GM12878 (cell line): ENCODE measurements around the gene SKOR2. TPM values are rescaled to one million over a fixed set of nuclear protein-coding genes. Genes with fewer than 3 reads are reported as not detected.

Experiments
- ATAC-seq: fragments of 200-7000 bp; cut with Tn5 transposase; 3 replicates; pipeline ENCODE4 v1.9.1; 2020; ENCODE audit warnings: mild to moderate bottlenecking, moderate library complexity
- BruUV-seq: library from RNA; stranded (reverse); fragments of 400-500 nt; replicated peaks from 2 replicates; lab custom pipeline; 2021; lab: Mats Ljungman, UMichigan
- CTCF ChIA-PET: fragments of 300-600 bp; sonication (Branson Sonifier 250); formaldehyde crosslinking; extraction: SDS; loops from one replicate; lab custom pipeline; 2021; ENCODE audit warnings: inconsistent platforms; lab: Yijun Ruan, JAX
- POLR2A ChIA-PET: fragments of 350-600 bp; formaldehyde crosslinking; extraction: SDS; loops from one replicate; lab custom pipeline; 2021; ENCODE audit warnings: inconsistent platforms; lab: Charles Lee
- RAD21 ChIA-PET: fragments of 300-600 bp; sonication (Branson Sonifier 250); formaldehyde crosslinking; loops from one replicate; lab custom pipeline; 2023; ENCODE audit warnings: antibody characterized with exemption; ENCODE audit not compliant: unreplicated experiment; lab: Charles Lee
- SMC1A ChIA-PET: fragments of 300-600 bp; sonication (Branson Sonifier 250); formaldehyde crosslinking; loops from one replicate; lab custom pipeline; 2023; ENCODE audit not compliant: unreplicated experiment, uncharacterized antibody; lab: Charles Lee
- DNase-seq: peaks from one replicate; pipeline ENCODE4 v3.0.0-alpha.2; 2011; ENCODE audit warnings: low read depth, low spot score
- FAIRE-seq: peaks from 3 replicates; lab custom pipeline; 2011; peaks lifted over from hg19 to GRCh38; lab: Jason Lieb, UNC
- H2AFZ ChIP-seq: 2 replicates; pipeline ENCODE4 v1.6.0; 2011; ENCODE audit warnings: low read depth, low read length, control low read depth; ENCODE audit not compliant: control insufficient read depth
- H3K27ac ChIP-seq: 2 replicates; pipeline ENCODE4 v1.5.1; 2011; ENCODE audit warnings: control low read depth; ENCODE audit not compliant: control insufficient read depth, insufficient read depth
- H3K27me3 ChIP-seq, 2 experiments: replicated peaks in 1 of 2; 2 replicates each; pipeline versions ENCODE4 v1.6.0 to v1.6.1; 2011; ENCODE audit warnings: low read length in 1 of 2; ENCODE audit not compliant: control insufficient read depth in 2 of 2, insufficient read depth in 2 of 2
- H3K36me3 ChIP-seq, 2 experiments: 2 replicates each; pipeline ENCODE4 v1.5.1; 2011; ENCODE audit warnings: low read length in 1 of 2; ENCODE audit not compliant: control insufficient read depth in 2 of 2, insufficient read depth in 2 of 2
- H3K4me1 ChIP-seq: 2 replicates; pipeline ENCODE4 v1.6.1; 2011; ENCODE audit warnings: mild to moderate bottlenecking, low read length, moderate library complexity, mixed read lengths; ENCODE audit not compliant: control insufficient read depth, insufficient read depth
- H3K4me2 ChIP-seq: 2 replicates; pipeline ENCODE4 v1.6.0; 2011; ENCODE audit warnings: control low read depth; ENCODE audit not compliant: control insufficient read depth, insufficient read depth
- H3K4me3 ChIP-seq: fragments of 200-600 bp; sonication (generic); 2 replicates; pipeline ENCODE4 v1.5.1; 2016
- H3K79me2 ChIP-seq: 2 replicates; pipeline ENCODE4 v1.6.0; 2011; ENCODE audit warnings: low read length; ENCODE audit not compliant: control insufficient read depth, insufficient read depth
- H3K9ac ChIP-seq: 2 replicates; pipeline ENCODE4 v1.8.0; 2011; ENCODE audit warnings: low read length, control low read depth, mixed read lengths; ENCODE audit not compliant: control insufficient read depth, insufficient read depth
- H3K9me3 ChIP-seq: replicated peaks from 3 replicates; pipeline ENCODE4 v1.5.1; 2011; ENCODE audit warnings: mild to moderate bottlenecking, low read length; ENCODE audit not compliant: control insufficient read depth, insufficient read depth
- H4K20me1 ChIP-seq: 2 replicates; pipeline ENCODE4 v1.6.0; 2011; ENCODE audit not compliant: control insufficient read depth, insufficient read depth
- EED ChIP-seq: sonication (generic); IDR thresholded peaks from 2 replicates; pipeline ENCODE4 v1.6.1; 2016; ENCODE audit warnings: antibody characterized with exemption, low read depth
- KDM1A ChIP-seq: fragments of 200-600 bp; sonication (generic); IDR thresholded peaks from 2 replicates; pipeline ENCODE4 v1.6.1; 2016; ENCODE audit warnings: borderline replicate concordance
- POLR2AphosphoS5 ChIP-seq: IDR thresholded peaks from 2 replicates; pipeline ENCODE4 v1.6.1; 2011; ENCODE audit warnings: mild to moderate bottlenecking, low read length, inconsistent platforms
- SUZ12 ChIP-seq: fragments of 200-600 bp; sonication (generic); IDR thresholded peaks from one replicate; pipeline ENCODE4 v1.6.1; 2018; ENCODE audit warnings: antibody characterized with exemption, mild to moderate bottlenecking; ENCODE audit not compliant: unreplicated experiment
- YY1 ChIP-seq: IDR thresholded peaks from 2 replicates; pipeline ENCODE4 v1.6.1; 2011; ENCODE audit warnings: low read depth, mild to moderate bottlenecking, low read length
- WGBS: methylation state at CpG from one replicate; pipeline ENCODE4 v1.1.6; 2016; ENCODE audit warnings: low lambda C conversion rate; ENCODE audit not compliant: insufficient replicate concordance, insufficient coverage; ENCODE audit errors: missing lambda C conversion rate; 5-methylcytosine and 5-hydroxymethylcytosine counted together
- in situ Hi-C: fragments of 300-500 bp; cut with MboI; formaldehyde crosslinking; loops from 9 replicates; pipeline ENCODE4 v1.14.3; 2018; ENCODE audit warnings: mixed read lengths
- intact Hi-C: fragments of 100-400 bp; cut with micrococcal nuclease; formaldehyde crosslinking; loops from one replicate; pipeline ENCODE4 v1.14.2; 2022; ENCODE audit not compliant: unreplicated experiment
- polyA plus RNA-seq, 11 experiments: library from polyadenylated mRNA; depleted of rRNA in 4 of 11; unstranded in 6 of 11; stranded (reverse) in 5 of 11; fragments of >200 nt; fragmentation: Nextera tagmentation in 4 of 11; fragmentation: Illumina TruSeq in 1 of 11; extraction: Ambion mirVana in 4 of 11; extraction: Trizol in 1 of 11; gene quantifications; 1 replicate in 1 of 11; 2 replicates in 10 of 11; pipeline versions ENCODE4 v1.2.1 to v1.2.3, GENCODE V29; 2011 to 2016; ENCODE audit warnings: inconsistent platforms in 2 of 11, missing spikeins in 2 of 11, low read depth in 1 of 11
- total RNA-seq, 4 experiments: library from RNA; depleted of rRNA in 3 of 4; stranded (reverse); fragments of >200 nt in 3 of 4; fragmentation: Illumina TruSeq in 1 of 4; extraction: Trizol in 1 of 4; gene quantifications; 2 replicates each; pipeline versions ENCODE4 v1.2.1 to v1.2.3, GENCODE V29; 2013 to 2021
- TF ChIP-seq, protein P1 (sequence below): fragments of 450-650 bp; IDR thresholded peaks from 2 replicates; pipeline ENCODE4 v1.6.1; 2017; ENCODE audit warnings: mild to moderate bottlenecking, moderate library complexity
- TF ChIP-seq, protein P2 (sequence below): IDR thresholded peaks from 2 replicates; pipeline ENCODE4 v1.6.1; 2012; ENCODE audit warnings: mild to moderate bottlenecking, low read depth, low read length
- TF ChIP-seq, protein P3 (sequence below): IDR thresholded peaks from 2 replicates; pipeline ENCODE4 v1.6.1; 2011; ENCODE audit warnings: mild to moderate bottlenecking, low read depth, low read length, moderate library complexity; ENCODE audit not compliant: insufficient replicate concordance

SKOR2 gene
- total and polyA plus RNA-seq, 10 of the 15 experiments (the other 5 are each of a cell fraction or from before 2014, with no cell fraction given), result not detected

DNA sequence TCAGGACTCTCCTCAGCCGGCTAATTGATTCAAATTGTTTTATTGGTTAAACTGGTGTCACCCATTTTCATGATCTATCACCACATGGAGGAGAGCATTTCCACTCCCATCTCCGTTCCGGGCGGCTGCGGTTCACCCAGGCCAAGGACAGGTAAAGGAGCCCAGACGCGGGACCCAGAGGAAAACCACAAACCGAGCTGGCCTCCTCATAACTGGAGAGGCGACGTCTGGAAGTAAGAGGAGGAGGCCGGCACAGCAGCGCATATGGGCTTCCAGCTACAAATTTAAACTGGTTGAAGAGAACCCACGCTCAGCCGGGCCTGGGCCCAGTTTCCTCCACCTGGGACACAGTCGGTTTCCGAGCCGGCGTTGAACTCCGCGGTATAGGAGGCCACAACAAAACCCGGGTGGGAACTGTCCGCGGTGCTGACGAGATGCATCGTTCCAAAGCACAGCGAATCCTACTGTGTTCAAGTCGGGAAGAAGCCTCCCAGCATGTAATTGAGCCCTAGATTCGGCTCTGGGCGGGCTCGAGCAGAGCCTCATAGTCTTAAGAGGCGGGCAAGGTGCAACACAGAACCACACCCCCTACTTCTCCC, 3.0 kb upstream of the SKOR2 start:
- BruUV-seq, result no TSS peak
- intact Hi-C loops, result no loop called here
- H3K27ac ChIP-seq, result no peak overlapping the region
- in situ Hi-C loops, result no loop called here
- no peak overlapping the region for H3K4me2 ChIP-seq
- H3K27me3 ChIP-seq, result peaks cover 0 to 34% of the 10 kb centered on the region in 2 experiments; a peak in 3 of 4 replicates
- no peaks in the 10 kb centered on the region; the same call in 2 of the 3 replicates for H3K9me3 ChIP-seq
- no peak for TF ChIP-seq YY1
- TF ChIP-seq, protein P1, sequence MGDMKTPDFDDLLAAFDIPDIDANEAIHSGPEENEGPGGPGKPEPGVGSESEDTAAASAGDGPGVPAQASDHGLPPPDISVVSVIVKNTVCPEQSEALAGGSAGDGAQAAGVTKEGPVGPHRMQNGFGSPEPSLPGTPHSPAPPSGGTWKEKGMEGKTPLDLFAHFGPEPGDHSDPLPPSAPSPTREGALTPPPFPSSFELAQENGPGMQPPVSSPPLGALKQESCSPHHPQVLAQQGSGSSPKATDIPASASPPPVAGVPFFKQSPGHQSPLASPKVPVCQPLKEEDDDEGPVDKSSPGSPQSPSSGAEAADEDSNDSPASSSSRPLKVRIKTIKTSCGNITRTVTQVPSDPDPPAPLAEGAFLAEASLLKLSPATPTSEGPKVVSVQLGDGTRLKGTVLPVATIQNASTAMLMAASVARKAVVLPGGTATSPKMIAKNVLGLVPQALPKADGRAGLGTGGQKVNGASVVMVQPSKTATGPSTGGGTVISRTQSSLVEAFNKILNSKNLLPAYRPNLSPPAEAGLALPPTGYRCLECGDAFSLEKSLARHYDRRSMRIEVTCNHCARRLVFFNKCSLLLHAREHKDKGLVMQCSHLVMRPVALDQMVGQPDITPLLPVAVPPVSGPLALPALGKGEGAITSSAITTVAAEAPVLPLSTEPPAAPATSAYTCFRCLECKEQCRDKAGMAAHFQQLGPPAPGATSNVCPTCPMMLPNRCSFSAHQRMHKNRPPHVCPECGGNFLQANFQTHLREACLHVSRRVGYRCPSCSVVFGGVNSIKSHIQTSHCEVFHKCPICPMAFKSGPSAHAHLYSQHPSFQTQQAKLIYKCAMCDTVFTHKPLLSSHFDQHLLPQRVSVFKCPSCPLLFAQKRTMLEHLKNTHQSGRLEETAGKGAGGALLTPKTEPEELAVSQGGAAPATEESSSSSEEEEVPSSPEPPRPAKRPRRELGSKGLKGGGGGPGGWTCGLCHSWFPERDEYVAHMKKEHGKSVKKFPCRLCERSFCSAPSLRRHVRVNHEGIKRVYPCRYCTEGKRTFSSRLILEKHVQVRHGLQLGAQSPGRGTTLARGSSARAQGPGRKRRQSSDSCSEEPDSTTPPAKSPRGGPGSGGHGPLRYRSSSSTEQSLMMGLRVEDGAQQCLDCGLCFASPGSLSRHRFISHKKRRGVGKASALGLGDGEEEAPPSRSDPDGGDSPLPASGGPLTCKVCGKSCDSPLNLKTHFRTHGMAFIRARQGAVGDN, result no peak
- no peak for TF ChIP-seq POLR2AphosphoS5
- TF ChIP-seq, protein P2, sequence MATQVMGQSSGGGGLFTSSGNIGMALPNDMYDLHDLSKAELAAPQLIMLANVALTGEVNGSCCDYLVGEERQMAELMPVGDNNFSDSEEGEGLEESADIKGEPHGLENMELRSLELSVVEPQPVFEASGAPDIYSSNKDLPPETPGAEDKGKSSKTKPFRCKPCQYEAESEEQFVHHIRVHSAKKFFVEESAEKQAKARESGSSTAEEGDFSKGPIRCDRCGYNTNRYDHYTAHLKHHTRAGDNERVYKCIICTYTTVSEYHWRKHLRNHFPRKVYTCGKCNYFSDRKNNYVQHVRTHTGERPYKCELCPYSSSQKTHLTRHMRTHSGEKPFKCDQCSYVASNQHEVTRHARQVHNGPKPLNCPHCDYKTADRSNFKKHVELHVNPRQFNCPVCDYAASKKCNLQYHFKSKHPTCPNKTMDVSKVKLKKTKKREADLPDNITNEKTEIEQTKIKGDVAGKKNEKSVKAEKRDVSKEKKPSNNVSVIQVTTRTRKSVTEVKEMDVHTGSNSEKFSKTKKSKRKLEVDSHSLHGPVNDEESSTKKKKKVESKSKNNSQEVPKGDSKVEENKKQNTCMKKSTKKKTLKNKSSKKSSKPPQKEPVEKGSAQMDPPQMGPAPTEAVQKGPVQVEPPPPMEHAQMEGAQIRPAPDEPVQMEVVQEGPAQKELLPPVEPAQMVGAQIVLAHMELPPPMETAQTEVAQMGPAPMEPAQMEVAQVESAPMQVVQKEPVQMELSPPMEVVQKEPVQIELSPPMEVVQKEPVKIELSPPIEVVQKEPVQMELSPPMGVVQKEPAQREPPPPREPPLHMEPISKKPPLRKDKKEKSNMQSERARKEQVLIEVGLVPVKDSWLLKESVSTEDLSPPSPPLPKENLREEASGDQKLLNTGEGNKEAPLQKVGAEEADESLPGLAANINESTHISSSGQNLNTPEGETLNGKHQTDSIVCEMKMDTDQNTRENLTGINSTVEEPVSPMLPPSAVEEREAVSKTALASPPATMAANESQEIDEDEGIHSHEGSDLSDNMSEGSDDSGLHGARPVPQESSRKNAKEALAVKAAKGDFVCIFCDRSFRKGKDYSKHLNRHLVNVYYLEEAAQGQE, result peak; percentile 86
- no peak for TF ChIP-seq SUZ12
- TF ChIP-seq, protein P3, sequence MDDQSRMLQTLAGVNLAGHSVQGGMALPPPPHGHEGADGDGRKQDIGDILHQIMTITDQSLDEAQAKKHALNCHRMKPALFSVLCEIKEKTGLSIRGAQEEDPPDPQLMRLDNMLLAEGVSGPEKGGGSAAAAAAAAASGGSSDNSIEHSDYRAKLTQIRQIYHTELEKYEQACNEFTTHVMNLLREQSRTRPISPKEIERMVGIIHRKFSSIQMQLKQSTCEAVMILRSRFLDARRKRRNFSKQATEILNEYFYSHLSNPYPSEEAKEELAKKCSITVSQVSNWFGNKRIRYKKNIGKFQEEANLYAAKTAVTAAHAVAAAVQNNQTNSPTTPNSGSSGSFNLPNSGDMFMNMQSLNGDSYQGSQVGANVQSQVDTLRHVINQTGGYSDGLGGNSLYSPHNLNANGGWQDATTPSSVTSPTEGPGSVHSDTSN, result no peak
- no peak for TF ChIP-seq EED
- no peak for TF ChIP-seq KDM1A
- CTCF ChIA-PET, result interaction anchor here (0.6 kb wide), 1 partner anchor 26 kb away, joined by 3 read pairs; no protein-coding TSS in a partner anchor
- RAD21 ChIA-PET, result no interaction called here
- WGBS, result 24% methylated on average over 31 of the region's 31 CpGs
- H3K36me3 ChIP-seq, result no peaks in the 10 kb centered on the region
- DNase-seq (no peak), ATAC-seq (peak; percentile 44; the same call in 1 of the 3 replicates), FAIRE-seq (no peak)
- H3K4me1 ChIP-seq, result no peaks in the 10 kb centered on the region
- H3K4me3 ChIP-seq, result no peak overlapping the region
- no peak overlapping the region for H3K9ac ChIP-seq
- SMC1A ChIA-PET, result no interaction called here
- H3K79me2 ChIP-seq, result no peaks in the 10 kb centered on the region
- H2AFZ ChIP-seq, result no peak overlapping the region
- POLR2A ChIA-PET, result no interaction called here
- H4K20me1 ChIP-seq, result no peaks in the 10 kb centered on the region
